Lower lobe of right lung (tissue), 2 donors: ENCODE data around the gene HABP4. TPM values are rescaled to one million over a fixed set of nuclear protein-coding genes. Genes with fewer than 3 reads are reported as not detected.

Experiments
- ATAC-seq, 2 donors: fragments of 200-7000 bp; cut with Tn5 transposase; one replicate each; pipeline ENCODE4 v1.9.1; 2020 to 2022; ENCODE audit warnings: mild to moderate bottlenecking in 2 of 2, moderate library complexity in 2 of 2
- DNase-seq: peaks from one replicate; pipeline ENCODE4 v3.0.0-alpha.2; 2020
- H3K27ac ChIP-seq: fragments of 200-600 bp; one replicate; pipeline ENCODE4 v1.8.0; 2022
- H3K27me3 ChIP-seq: fragments of 200-600 bp; one replicate; pipeline ENCODE4 v1.8.0; 2022; ENCODE audit warnings: low read depth
- H3K36me3 ChIP-seq: fragments of 200-600 bp; one replicate; pipeline ENCODE4 v1.8.0; 2022; ENCODE audit warnings: mild to moderate bottlenecking
- H3K4me1 ChIP-seq: fragments of 200-600 bp; one replicate; pipeline ENCODE4 v1.8.0; 2022
- H3K4me3 ChIP-seq: fragments of 200-600 bp; one replicate; pipeline ENCODE4 v1.8.0; 2022; ENCODE audit warnings: mild to moderate bottlenecking
- H3K9me3 ChIP-seq: fragments of 200-600 bp; one replicate; pipeline ENCODE4 v1.8.0; 2022
- intact Hi-C: fragments of 100-400 bp; cut with DNase I; formaldehyde crosslinking; loops from one replicate; pipeline ENCODE4 v1.11.0; 2022
- total RNA-seq: library from RNA; stranded (reverse); fragmentation: NEBNext Ultra II Directional; extraction: Animal tissue kit (Norgen Biotek cat#: 25700); gene quantifications from one replicate; pipeline ENCODE4 v1.2.1, GENCODE V29; 2021
- TF ChIP-seq, protein P1 (sequence below): fragments of 200-600 bp; IDR thresholded peaks from one replicate; pipeline ENCODE4 v1.8.0; 2022; ENCODE audit warnings: antibody characterized with exemption, mild to moderate bottlenecking
- donor health status: DM: no; HTN: yes; CAD: no; lungs with severe emphysema.

HABP4 gene
- total RNA-seq, 1 donor from 2014 or later = 9.8 TPM

DNA sequence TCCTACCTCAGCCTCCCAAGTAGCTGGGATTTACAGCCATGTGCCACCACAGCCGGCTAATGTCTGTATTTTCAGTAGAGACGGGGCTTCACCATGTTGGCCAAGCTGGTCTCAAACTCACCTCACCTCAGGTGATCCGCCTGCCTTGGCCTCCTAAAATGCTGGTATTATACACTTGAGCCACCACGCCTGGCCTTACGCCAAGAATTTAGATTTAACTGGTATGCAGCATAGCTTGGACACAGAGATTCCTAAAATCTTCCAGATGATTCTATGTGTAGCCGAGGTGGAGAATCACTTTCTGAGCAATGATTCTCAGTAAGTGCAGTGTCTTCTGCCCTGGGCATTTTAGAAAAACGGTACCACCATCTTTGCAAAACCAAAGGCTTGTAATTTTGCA is 74.1 kb downstream of the HABP4 start:
- DNase-seq (no peak), ATAC-seq (no peak)
- H3K27ac ChIP-seq = no peak overlapping the region
- intact Hi-C loops = no loop called here
- no peak overlapping the region for H3K4me3 ChIP-seq
- no peaks in the 10 kb centered on the region for H3K36me3 ChIP-seq
- no peaks in the 10 kb centered on the region for H3K4me1 ChIP-seq
- H3K9me3 ChIP-seq = no peaks in the 10 kb centered on the region
- TF ChIP-seq, protein P1, sequence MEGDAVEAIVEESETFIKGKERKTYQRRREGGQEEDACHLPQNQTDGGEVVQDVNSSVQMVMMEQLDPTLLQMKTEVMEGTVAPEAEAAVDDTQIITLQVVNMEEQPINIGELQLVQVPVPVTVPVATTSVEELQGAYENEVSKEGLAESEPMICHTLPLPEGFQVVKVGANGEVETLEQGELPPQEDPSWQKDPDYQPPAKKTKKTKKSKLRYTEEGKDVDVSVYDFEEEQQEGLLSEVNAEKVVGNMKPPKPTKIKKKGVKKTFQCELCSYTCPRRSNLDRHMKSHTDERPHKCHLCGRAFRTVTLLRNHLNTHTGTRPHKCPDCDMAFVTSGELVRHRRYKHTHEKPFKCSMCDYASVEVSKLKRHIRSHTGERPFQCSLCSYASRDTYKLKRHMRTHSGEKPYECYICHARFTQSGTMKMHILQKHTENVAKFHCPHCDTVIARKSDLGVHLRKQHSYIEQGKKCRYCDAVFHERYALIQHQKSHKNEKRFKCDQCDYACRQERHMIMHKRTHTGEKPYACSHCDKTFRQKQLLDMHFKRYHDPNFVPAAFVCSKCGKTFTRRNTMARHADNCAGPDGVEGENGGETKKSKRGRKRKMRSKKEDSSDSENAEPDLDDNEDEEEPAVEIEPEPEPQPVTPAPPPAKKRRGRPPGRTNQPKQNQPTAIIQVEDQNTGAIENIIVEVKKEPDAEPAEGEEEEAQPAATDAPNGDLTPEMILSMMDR = no peak
- H3K27me3 ChIP-seq = no peaks in the 10 kb centered on the region

DNA sequence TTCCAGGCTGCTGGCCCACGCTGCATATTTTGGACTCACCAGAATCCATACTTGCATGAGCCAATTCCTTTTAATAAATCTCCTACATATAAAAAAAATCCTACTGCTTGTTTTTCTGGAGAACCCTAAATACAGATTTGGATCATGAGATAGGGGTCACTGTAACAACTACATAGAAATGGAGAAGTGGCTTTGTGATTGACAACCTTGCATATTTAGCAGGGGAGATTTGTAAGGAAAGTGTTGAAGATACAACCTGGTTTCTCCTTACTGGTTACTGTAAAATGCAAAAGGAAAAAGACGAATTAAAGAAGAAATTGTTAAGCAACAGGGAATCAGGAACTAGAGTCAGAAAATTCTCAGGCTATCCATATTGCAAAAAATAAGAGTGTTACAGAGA is 74.8 kb downstream of the HABP4 start:
- no peak for ATAC-seq

GRCh38 chr9:96532173-96532572 is 82.2 kb downstream of the HABP4 start:
- ATAC-seq (no peak), DNase-seq (no peak)
- Histone ChIP-seq H3K27ac (no peak overlapping the region), H3K27me3 (no peaks in the 10 kb centered on the region), H3K36me3 (peaks cover 24% of the 10 kb centered on the region), H3K4me1 (no peaks in the 10 kb centered on the region), H3K4me3 (no peak overlapping the region), H3K9me3 (no peaks in the 10 kb centered on the region)
- TF ChIP-seq, protein P1 = no peak
- intact Hi-C loops = no loop called here

More for the DNA sequence above, 74.8 kb downstream of the HABP4 start:
- no peaks in the 10 kb centered on the region for H3K9me3 ChIP-seq
- H3K27me3 ChIP-seq = no peaks in the 10 kb centered on the region
- H3K36me3 ChIP-seq = no peaks in the 10 kb centered on the region
- H3K4me1 ChIP-seq = no peaks in the 10 kb centered on the region
- DNase-seq = no peak
- no peak overlapping the region for H3K27ac ChIP-seq
- intact Hi-C loops = no loop called here
- TF ChIP-seq, protein P1 = no peak
- no peak overlapping the region for H3K4me3 ChIP-seq

DNA sequence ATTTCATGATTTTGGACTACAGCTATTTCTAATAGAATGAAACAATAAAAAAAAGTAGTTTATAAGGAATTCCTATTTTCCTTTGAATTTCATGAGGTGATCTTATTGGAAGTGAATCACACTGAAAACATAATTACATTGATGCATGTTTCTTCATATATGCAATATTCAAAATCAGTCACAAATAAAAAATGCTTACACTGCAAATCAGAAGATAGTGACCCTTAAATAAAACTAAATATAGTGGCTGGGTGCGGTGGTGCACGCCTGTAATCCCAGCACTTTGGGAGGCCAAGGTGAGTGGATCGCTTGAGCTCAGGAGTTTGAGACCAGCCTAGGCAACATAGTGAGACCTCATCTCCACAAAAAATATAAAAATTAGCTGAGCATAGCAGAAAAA is 90.1 kb downstream of the HABP4 start:
- Histone ChIP-seq H3K27me3 (no peaks in the 10 kb centered on the region), H3K4me3 (no peak overlapping the region), H3K9me3 (no peaks in the 10 kb centered on the region), H3K27ac (no peak overlapping the region), H3K4me1 (no peaks in the 10 kb centered on the region), H3K36me3 (peaks cover 19% of the 10 kb centered on the region)
- DNase-seq (no peak), ATAC-seq (no peak)
- TF ChIP-seq, protein P1 = no peak
- intact Hi-C loops = no loop called here

Other genes starting within 250 kb of the HABP4 start
- 1.1 TPM for gene HSD17B3, start 148.0 kb upstream of the HABP4 start, total RNA-seq
- gene SLC35D2, start 66.5 kb upstream of the HABP4 start, total RNA-seq = 32.4 TPM
- 1.1 TPM for gene ZNF367, start 31.8 kb upstream of the HABP4 start, total RNA-seq
- gene CDC14B, start 169.7 kb downstream of the HABP4 start, total RNA-seq = 16.0 TPM
- gene PRXL2C, start 205.1 kb downstream of the HABP4 start, total RNA-seq = 28.0 TPM